Osteoblast (primary cell): ENCODE results near the gene ADAM8. TPM values are rescaled to one million over a fixed set of nuclear protein-coding genes. Genes with fewer than 3 reads are reported as not detected.

Experiments used
- DNase-seq: peaks from one replicate; pipeline ENCODE4 v3.0.0; 2011; ENCODE audit warnings: low spot score, mixed read lengths; ENCODE audit not compliant: insufficient read length; ENCODE audit errors: missing footprints
- H2AFZ ChIP-seq: 2 replicates; pipeline ENCODE4 v1.6.0; 2011; ENCODE audit warnings: mild to moderate bottlenecking, low read length
- H3K27ac ChIP-seq: 2 replicates; pipeline ENCODE4 v1.5.1; 2011; ENCODE audit warnings: mild to moderate bottlenecking, low read depth, low read length, moderate library complexity
- H3K27me3 ChIP-seq: 2 replicates; pipeline ENCODE4 v1.6.0; 2012; ENCODE audit warnings: mild to moderate bottlenecking, control low read depth, inconsistent platforms, low read length, moderate library complexity; ENCODE audit not compliant: insufficient read depth
- H3K36me3 ChIP-seq: 2 replicates; pipeline ENCODE4 v1.5.1; 2011; ENCODE audit warnings: mild to moderate bottlenecking, low read length, control low read depth, moderate library complexity; ENCODE audit not compliant: insufficient read depth
- H3K4me1 ChIP-seq: 2 replicates; pipeline ENCODE4 v1.5.1; 2011; ENCODE audit warnings: mild to moderate bottlenecking, low read length, control low read depth, moderate library complexity; ENCODE audit not compliant: insufficient read depth
- H3K4me2 ChIP-seq: 2 replicates; pipeline ENCODE4 v1.6.0; 2011; ENCODE audit warnings: mild to moderate bottlenecking, low read length; ENCODE audit not compliant: insufficient read depth
- H3K4me3 ChIP-seq: fragments of 200-600 bp; sonication (generic); 3 replicates; pipeline ENCODE4 v1.5.1; 2012; ENCODE audit warnings: mild to moderate bottlenecking, low read length, inconsistent platforms; ENCODE audit not compliant: insufficient read depth
- H3K79me2 ChIP-seq: 2 replicates; pipeline ENCODE4 v1.6.0; 2012; ENCODE audit warnings: mild to moderate bottlenecking, low read length, control low read depth, inconsistent platforms; ENCODE audit not compliant: insufficient read depth
- H3K9me3 ChIP-seq: 2 replicates; pipeline ENCODE4 v1.5.1; 2011; ENCODE audit warnings: low read depth, low read length, control low read depth
- H4K20me1 ChIP-seq: 2 replicates; pipeline ENCODE4 v1.6.0; 2012; ENCODE audit warnings: mild to moderate bottlenecking, low read length, control low read depth; ENCODE audit not compliant: insufficient read depth
- total RNA-seq: library from RNA; depleted of rRNA; stranded (reverse); fragments of >200 nt; gene quantifications from 2 replicates; pipeline ENCODE4 v1.2.3, GENCODE V29; 2012
- TF ChIP-seq, protein P1 (sequence below): IDR thresholded peaks from 2 replicates; pipeline ENCODE4 v1.5.1; 2011; ENCODE audit warnings: mild to moderate bottlenecking, low read depth, low read length, moderate library complexity; ENCODE audit errors: extremely low read depth

Gene ADAM8
- total RNA-seq, 1 donor = 2.2 TPM

DNA sequence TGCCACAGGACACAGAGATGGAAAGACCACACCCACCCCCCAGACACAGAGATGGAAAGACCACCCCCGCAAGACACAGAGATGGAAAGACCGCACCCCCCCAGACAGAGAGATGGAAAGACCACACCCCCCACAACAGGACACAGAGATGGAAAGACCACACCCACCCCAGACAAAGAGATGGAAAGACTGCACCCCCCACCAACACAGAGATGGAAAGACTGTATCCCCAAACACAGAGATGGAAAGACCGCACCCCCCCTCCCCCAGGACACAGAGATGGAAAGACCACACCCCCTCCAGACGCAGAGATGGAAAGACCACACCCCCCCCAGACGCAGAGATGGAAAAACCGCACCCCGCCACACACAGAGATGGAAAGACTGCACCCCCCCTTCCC is 40.1 kb upstream of the ADAM8 start:
- Histone ChIP-seq H3K4me3 (no peak overlapping the region), H3K9me3 (no peaks in the 10 kb centered on the region), H4K20me1 (no peaks in the 10 kb centered on the region), H3K27ac (no peak overlapping the region), H3K4me2 (no peak overlapping the region), H2AFZ (no peak overlapping the region), H3K79me2 (no peaks in the 10 kb centered on the region), H3K4me1 (no peaks in the 10 kb centered on the region), H3K36me3 (peaks cover 7% of the 10 kb centered on the region), H3K27me3 (no peaks in the 10 kb centered on the region)
- DNase-seq = no peak
- TF ChIP-seq, protein P1, sequence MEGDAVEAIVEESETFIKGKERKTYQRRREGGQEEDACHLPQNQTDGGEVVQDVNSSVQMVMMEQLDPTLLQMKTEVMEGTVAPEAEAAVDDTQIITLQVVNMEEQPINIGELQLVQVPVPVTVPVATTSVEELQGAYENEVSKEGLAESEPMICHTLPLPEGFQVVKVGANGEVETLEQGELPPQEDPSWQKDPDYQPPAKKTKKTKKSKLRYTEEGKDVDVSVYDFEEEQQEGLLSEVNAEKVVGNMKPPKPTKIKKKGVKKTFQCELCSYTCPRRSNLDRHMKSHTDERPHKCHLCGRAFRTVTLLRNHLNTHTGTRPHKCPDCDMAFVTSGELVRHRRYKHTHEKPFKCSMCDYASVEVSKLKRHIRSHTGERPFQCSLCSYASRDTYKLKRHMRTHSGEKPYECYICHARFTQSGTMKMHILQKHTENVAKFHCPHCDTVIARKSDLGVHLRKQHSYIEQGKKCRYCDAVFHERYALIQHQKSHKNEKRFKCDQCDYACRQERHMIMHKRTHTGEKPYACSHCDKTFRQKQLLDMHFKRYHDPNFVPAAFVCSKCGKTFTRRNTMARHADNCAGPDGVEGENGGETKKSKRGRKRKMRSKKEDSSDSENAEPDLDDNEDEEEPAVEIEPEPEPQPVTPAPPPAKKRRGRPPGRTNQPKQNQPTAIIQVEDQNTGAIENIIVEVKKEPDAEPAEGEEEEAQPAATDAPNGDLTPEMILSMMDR = no peak

DNA sequence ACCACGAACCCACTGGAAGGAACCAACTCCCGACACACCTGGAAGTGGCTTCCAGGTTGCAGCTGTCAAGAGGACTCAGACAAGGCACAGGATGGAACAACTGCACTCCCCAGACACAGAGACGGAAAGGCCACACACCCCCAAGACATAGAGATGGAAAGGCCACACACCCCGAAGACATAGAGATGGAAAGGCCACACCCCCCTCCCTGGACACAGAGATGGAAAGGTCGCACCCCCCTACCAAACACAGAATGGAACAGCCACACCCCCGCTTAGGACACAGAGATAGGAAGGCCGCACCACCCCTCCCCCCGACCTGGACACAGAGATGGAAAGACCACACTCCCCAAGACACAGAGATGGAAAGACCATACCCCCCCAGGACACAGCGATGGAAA is 39.6 kb upstream of the ADAM8 start:
- Histone ChIP-seq H3K27ac (no peak overlapping the region), H3K9me3 (no peaks in the 10 kb centered on the region), H3K79me2 (no peaks in the 10 kb centered on the region)

DNA sequence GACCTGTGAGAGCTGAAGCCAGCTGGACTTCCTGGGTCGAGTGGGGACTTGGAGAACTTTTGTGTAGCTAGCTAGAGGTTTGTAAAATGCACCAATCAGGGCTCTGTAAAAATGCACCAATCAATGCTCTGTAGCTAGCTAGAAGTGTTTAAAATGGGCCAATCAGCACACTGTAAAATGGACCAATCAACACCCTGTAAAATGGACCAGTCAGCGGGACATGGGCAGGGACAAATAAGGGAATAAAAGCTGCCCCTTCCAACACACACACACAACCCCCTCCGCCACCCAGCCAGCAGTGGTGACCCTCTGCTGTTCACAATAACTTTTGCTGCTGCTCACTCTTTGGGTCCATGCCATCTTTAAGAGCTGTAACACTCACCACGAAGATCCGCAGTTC is 39.2 kb upstream of the ADAM8 start:
- no peak for DNase-seq
- no peaks in the 10 kb centered on the region for H3K27me3 ChIP-seq
- no peak overlapping the region for H2AFZ ChIP-seq
- H3K9me3 ChIP-seq = no peaks in the 10 kb centered on the region
- peaks cover 7% of the 10 kb centered on the region for H3K36me3 ChIP-seq
- no peaks in the 10 kb centered on the region for H3K4me1 ChIP-seq
- H3K27ac ChIP-seq = no peak overlapping the region
- H3K4me2 ChIP-seq = no peak overlapping the region
- H3K79me2 ChIP-seq = no peaks in the 10 kb centered on the region
- no peak overlapping the region for H3K4me3 ChIP-seq
- no peaks in the 10 kb centered on the region for H4K20me1 ChIP-seq
- TF ChIP-seq, protein P1 = no peak

More for the DNA sequence above, 39.6 kb upstream of the ADAM8 start:
- DNase-seq = no peak
- Histone ChIP-seq H3K36me3 (peaks cover 7% of the 10 kb centered on the region), H2AFZ (no peak overlapping the region), H3K4me1 (no peaks in the 10 kb centered on the region), H3K4me2 (no peak overlapping the region), H4K20me1 (no peaks in the 10 kb centered on the region), H3K27me3 (no peaks in the 10 kb centered on the region), H3K4me3 (no peak overlapping the region)
- TF ChIP-seq, protein P1 = no peak

DNA sequence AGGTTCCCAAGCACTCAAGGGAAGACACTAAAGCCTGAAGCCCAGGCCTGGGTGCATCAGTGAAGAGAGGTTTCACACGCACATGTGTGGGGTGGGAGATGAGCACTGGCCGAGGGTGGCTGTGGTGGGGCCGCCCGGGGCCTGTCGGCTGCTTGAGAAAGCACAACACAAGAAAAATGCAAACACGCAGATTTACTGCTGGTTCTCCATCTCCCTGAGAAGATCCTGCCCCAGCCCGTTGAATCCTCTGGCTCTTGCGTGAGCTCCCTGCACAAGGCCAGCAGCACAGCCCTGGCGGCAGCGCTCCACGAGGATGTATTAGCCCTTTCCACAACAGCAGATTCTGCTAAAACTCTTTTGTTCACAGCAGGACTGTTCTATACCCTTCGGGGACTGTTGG is 38.2 kb upstream of the ADAM8 start:
- no peaks in the 10 kb centered on the region for H3K9me3 ChIP-seq
- no peak overlapping the region for H3K4me3 ChIP-seq
- no peaks in the 10 kb centered on the region for H4K20me1 ChIP-seq
- no peak overlapping the region for H3K4me2 ChIP-seq
- H3K4me1 ChIP-seq = no peaks in the 10 kb centered on the region
- no peak for DNase-seq
- H3K27ac ChIP-seq = no peak overlapping the region
- TF ChIP-seq, protein P1 = no peak
- no peaks in the 10 kb centered on the region for H3K27me3 ChIP-seq
- no peaks in the 10 kb centered on the region for H3K79me2 ChIP-seq
- peaks cover 12% of the 10 kb centered on the region for H3K36me3 ChIP-seq
- no peak overlapping the region for H2AFZ ChIP-seq
